ENCODE data around the gene NPAS3.

- no peak for TF ChIP-seq MAX (IDR thresholded peaks at IDR 0.05; ENCODE audit: insufficient read depth, insufficient read length)
- no peak for TF ChIP-seq POLR2AphosphoS5 (IDR thresholded peaks at IDR 0.05; ENCODE audit: insufficient read depth, low read depth, low read length)
Observed at GRCh38 chr14:33499687-33500086, 561.0 kb downstream of the NPAS3 start.

Data from endothelial cell of umbilical vein (primary cell).